ENCODE data around the gene ZNF367. TPM values are rescaled to one million over a fixed set of nuclear protein-coding genes. Genes with fewer than 3 reads are reported as not detected.

Gene ZNF367
- total RNA-seq, 1 experiment from 2014 or later = 10.1 TPM

- Mint-ChIP-seq H3K9me3 (no peaks in the 10 kb centered on the region), H3K27me3 (ENCODE audit: low read depth) (no peaks in the 10 kb centered on the region), H3K4me3 (no peak overlapping the region), H3K27ac (no peak overlapping the region), H3K4me1 (peaks cover 18 to 34% of the 10 kb centered on the region in 2 experiments), H3K36me3 (ENCODE audit: insufficient read depth in 1 of 3, low read depth in 3 of 3) (peaks cover 0 to 6% (median 4%) of the 10 kb centered on the region in 3 experiments; a peak in 2 of 7 replicates)
- no peak overlapping the region for H3K4me2 ChIP-seq (ENCODE audit: insufficient read depth, insufficient read length, low read length)
- no peak overlapping the region for H3T11ph ChIP-seq (ENCODE audit: low read length)
- H4K20me1 ChIP-seq (ENCODE audit: control insufficient read depth, insufficient read depth, insufficient read length) = no peaks in the 10 kb centered on the region
- H3K23me2 ChIP-seq (ENCODE audit: insufficient read length, low read depth, low read length, poor library complexity, severe bottlenecking) = peaks cover 7% of the 10 kb centered on the region
- no peaks in the 10 kb centered on the region for H3K79me2 ChIP-seq (ENCODE audit: insufficient read depth, low read length)
- H2BK120ac ChIP-seq (ENCODE audit: low read depth, low read length, poor library complexity, severe bottlenecking) = no peak overlapping the region
- H3K23ac ChIP-seq (ENCODE audit: insufficient read length, low read depth, low read length) = no peak overlapping the region
- no peaks in the 10 kb centered on the region for H3K79me1 ChIP-seq (ENCODE audit: insufficient read depth, low read depth, low read length, poor library complexity, severe bottlenecking)
- no peak for DNase-seq
- no peak overlapping the region for H4K91ac ChIP-seq (ENCODE audit: insufficient read length, low read depth, low read length)
- no peaks in the 10 kb centered on the region for H3K27me3 ChIP-seq (ENCODE audit: insufficient read depth, low read length)
- no peak overlapping the region for H3K4ac ChIP-seq (ENCODE audit: low read depth, low read length)
- H4K8ac ChIP-seq (replicated peaks; ENCODE audit: insufficient read length, low read depth, low read length) = no peak overlapping the region
- H3K27ac ChIP-seq (ENCODE audit: insufficient read length, low read depth, low read length) = no peak overlapping the region
- no peak overlapping the region for H3K18ac ChIP-seq (ENCODE audit: insufficient read length, low read depth, low read length)
- no peak overlapping the region for H2AFZ ChIP-seq (ENCODE audit: low read length)
- H2BK5ac ChIP-seq (ENCODE audit: insufficient read length, low read length) = no peak overlapping the region
- no peak overlapping the region for H2AK5ac ChIP-seq (ENCODE audit: insufficient read length, low read length)
- H3K9me3 ChIP-seq (ENCODE audit: control insufficient read depth, low read depth, low read length) = no peaks in the 10 kb centered on the region
- H3K9ac ChIP-seq (ENCODE audit: extremely low read depth, insufficient read length, low read length) = no peak overlapping the region
- H2BK12ac ChIP-seq (ENCODE audit: insufficient read length, low read depth, low read length) = no peak overlapping the region
- H3K56ac ChIP-seq (ENCODE audit: insufficient read length, low read depth, low read length) = no peak overlapping the region
- no peak overlapping the region for H2BK15ac ChIP-seq (ENCODE audit: low read depth, low read length)
- H2BK20ac ChIP-seq (ENCODE audit: low read depth, low read length, poor library complexity, severe bottlenecking) = no peak overlapping the region
- H3K4me1 ChIP-seq (ENCODE audit: insufficient read depth, low read length) = no peaks in the 10 kb centered on the region; the same call in 1 of the 2 replicates
- no CpG with 5 or more reads among the region's 2 CpGs for WGBS (ENCODE audit: extremely low coverage, insufficient read length, low lambda C conversion rate)
- H3K14ac ChIP-seq (ENCODE audit: insufficient read depth, low read length) = no peak overlapping the region
- H4K5ac ChIP-seq (ENCODE audit: insufficient read length, low read depth, low read length) = no peak overlapping the region
- TF ChIP-seq CTCF (conservative IDR thresholded peaks at IDR 0.05) = no peak
Observed at GRCh38 chr9:96379461-96379860, 38.7 kb downstream of the ZNF367 start.

All from H9 (cell line).